NCI-H460 (cell line): Measurements from ENCODE around the gene PABPN1L. TPM values are rescaled to one million over a fixed set of nuclear protein-coding genes. Genes with fewer than 3 reads are reported as not detected.
"Not testable (repeated sequence)": the region's sequence is repeated elsewhere in the genome, so short reads cannot be mapped to it uniquely, and the experiment has no call there.

Experiments
- DNase-seq: peaks from one replicate; pipeline ENCODE4 v3.0.0-alpha.2; 2016; ENCODE audit warnings: low read depth; ENCODE audit errors: extremely low read depth
- total RNA-seq: library from RNA; depleted of rRNA; stranded (reverse); fragments of >200 nt; shearing (Covaris generic); gene quantifications from 2 replicates; pipeline ENCODE4 v1.2.3, GENCODE V29; 2014

PABPN1L gene
- total RNA-seq, 1 experiment from 2014 or later, result not detected

GRCh38 chr16:88835818-88836217 is 30.6 kb downstream of the PABPN1L start:
- DNase-seq, result no peak

GRCh38 chr16:88835383-88835782 is 31.1 kb downstream of the PABPN1L start:
- DNase-seq, result no peak

- no peak for DNase-seq
Observed at GRCh38 chr16:88834670-88835069, 31.8 kb downstream of the PABPN1L start.

- DNase-seq, result no peak
Observed at GRCh38 chr16:88833086-88833485, 33.4 kb downstream of the PABPN1L start.

- DNase-seq, result no peak
Observed at GRCh38 chr16:88831838-88832237, 34.6 kb downstream of the PABPN1L start.

- DNase-seq, result no peak
Observed at GRCh38 chr16:88830783-88831182, 35.7 kb downstream of the PABPN1L start.

- no peak for DNase-seq
Observed at GRCh38 chr16:88830258-88830657, 36.2 kb downstream of the PABPN1L start.

GRCh38 chr16:88828711-88829110 is 37.7 kb downstream of the PABPN1L start:
- DNase-seq, result no peak

GRCh38 chr16:88827727-88828126 is 38.7 kb downstream of the PABPN1L start:
- no peak for DNase-seq

- DNase-seq, result no peak
Observed at GRCh38 chr16:88826070-88826840, 40.2 kb downstream of the PABPN1L start.

GRCh38 chr16:88825146-88825545 is 41.3 kb downstream of the PABPN1L start:
- no peak for DNase-seq

- DNase-seq, result no peak
Observed at GRCh38 chr16:88824256-88825077, 42.0 kb downstream of the PABPN1L start.

- DNase-seq, result not testable (repeated sequence)
Observed at GRCh38 chr16:88823646-88824045, 42.8 kb downstream of the PABPN1L start.

GRCh38 chr16:88822281-88823040 is 44.0 kb downstream of the PABPN1L start:
- DNase-seq, result no peak

GRCh38 chr16:88821168-88821850 is 45.2 kb downstream of the PABPN1L start:
- no peak for DNase-seq

GRCh38 chr16:88820385-88821025 is 46.0 kb downstream of the PABPN1L start:
- DNase-seq, result no peak

- DNase-seq, result no peak
Observed at GRCh38 chr16:88819126-88819525, 47.3 kb downstream of the PABPN1L start.

- no peak for DNase-seq
Observed at GRCh38 chr16:88818575-88818874, 47.9 kb downstream of the PABPN1L start.

GRCh38 chr16:88817785-88818574 is 48.5 kb downstream of the PABPN1L start:
- DNase-seq, result no peak
